GOT3 (cell line): ENCODE measurements around the gene CX3CL1.
A peak's percentile ranks its signal among the peaks of the same experiment; 100 is the strongest.
"Not testable (repeated sequence)": the region's sequence is repeated elsewhere in the genome, so short reads cannot be mapped to it uniquely, and the experiment has no call there.

ENCODE experiments used
- DNase-seq: peaks from one replicate; lab custom pipeline; 2025; ENCODE audit warnings: mixed read lengths; lab: John Stamatoyannopoulos, UW

Gene CX3CL1

DNA sequence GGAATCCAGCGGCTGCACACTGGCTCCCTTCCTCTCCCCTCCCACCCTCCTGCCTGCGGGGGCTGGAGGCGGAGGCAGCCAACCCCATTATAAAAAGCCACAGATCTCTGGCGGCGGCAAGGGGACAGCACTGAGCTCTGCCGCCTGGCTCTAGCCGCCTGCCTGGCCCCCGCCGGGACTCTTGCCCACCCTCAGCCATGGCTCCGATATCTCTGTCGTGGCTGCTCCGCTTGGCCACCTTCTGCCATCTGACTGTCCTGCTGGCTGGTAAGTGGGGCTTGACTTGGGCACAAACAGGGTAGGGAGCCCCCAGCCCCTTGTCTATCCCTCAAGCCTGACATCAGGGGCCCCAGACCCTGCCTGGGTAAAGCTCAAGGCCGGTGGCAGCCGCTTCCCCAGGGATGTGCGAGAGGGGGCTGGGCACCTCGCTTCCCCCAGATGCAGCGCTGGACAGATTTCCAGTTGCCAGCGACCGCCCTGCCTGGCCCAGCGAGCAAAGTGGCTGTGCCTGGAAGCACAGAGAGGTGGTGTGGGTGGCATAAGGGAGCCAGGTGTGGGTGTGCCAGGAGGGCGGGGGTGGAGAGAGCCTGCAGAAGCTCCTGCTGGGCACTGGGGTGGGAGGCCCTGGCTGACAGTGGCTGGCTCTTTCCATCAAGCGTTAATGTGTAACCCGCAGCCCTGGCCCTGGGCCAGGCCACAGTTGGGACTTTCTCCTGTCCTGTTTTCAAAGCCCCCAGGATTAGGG, at the start of gene CX3CL1:
TSS of gene CX3CL1 (plus strand) at position 119 of the 745 bp plus-strand sequence. CDS start at position 198, 79 bp downstream.
- DNase-seq, result no peak

DNA sequence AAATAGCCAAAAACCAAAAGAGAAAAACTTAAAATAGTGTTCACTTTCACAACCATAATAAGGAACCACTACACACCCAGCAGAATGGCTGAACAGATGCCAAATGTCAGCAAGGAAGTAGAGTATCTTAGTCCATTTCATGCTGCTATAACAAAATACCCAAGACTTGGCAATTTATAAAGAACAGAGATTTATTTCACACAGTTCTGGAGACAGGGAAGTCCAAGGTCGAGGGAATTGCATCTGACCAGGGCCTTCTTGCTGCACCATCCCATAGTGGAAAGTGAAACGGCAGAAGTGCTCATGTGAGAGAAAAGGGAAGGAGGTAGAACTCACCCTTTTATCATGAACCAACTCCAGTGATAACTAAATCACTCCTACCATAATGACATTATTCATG, 47.5 kb upstream of the CX3CL1 start:
- DNase-seq, result no peak

DNA sequence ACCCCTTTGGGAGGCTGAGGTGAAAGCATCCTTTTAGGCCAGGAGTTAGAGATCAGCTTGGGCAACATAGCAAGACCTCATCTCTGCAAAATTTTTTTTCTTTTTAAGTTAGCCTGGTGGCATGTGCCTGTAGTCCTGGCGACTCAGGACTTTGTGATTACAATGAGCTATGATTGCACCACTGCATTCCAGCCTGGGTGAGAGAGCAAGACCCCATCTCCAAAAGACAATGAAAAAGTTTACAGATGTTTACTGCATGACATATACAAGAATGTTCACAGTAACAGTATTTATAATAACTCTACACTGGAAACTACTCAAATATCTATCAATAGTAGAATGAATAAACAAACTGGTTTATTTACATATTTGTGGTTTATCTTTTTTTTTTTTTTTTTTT, 46.8 kb upstream of the CX3CL1 start:
- DNase-seq, result no peak

DNA sequence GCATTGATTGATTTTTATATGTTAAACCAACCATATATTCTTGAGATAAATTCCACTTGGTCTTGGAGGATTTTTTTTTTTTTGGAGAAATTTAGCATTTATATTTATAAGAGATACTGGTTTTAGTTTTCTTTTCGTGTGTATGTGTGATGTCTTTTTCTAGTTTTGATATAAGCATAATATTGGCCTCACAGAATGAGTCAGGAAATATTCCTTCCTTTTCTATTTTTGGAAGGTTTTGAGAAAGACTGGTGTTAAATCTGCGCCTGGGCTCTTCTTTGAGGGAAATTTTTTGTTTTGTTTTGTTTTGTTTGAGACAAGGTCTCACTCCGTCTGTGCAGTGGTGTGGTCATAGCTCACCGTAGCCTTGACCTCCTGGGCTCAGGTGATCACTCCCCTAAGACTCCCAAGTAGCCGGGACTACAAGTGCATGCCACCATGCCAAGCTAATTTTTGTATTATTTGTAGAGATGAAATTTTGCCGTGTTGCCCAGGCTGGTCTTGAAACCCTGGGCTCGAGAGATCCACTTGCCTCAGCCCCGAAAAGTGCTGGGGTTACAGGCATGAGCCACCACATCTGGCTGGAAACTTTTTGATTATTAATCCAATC, 42.5 kb upstream of the CX3CL1 start:
- no peak for DNase-seq

DNA sequence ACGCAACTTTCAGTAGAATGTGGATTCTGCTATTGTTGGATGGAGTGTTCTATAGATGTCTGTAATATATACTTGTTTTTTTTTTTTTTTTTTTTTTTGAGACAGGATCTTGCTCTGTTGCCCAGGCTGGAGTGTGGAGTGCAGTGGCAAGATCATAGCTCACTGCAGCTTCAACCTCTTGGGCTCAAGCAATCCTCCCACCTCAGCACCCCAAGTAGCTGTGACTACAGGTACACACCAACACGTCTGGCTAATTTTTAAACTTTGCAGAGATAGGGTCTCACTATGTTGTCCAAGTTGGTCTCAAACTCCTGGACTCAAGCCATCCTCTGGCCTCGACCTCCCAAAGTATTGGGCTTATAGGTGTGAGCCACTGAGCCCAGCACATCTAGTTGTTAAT, 40.9 kb upstream of the CX3CL1 start:
- DNase-seq, result no peak

DNA sequence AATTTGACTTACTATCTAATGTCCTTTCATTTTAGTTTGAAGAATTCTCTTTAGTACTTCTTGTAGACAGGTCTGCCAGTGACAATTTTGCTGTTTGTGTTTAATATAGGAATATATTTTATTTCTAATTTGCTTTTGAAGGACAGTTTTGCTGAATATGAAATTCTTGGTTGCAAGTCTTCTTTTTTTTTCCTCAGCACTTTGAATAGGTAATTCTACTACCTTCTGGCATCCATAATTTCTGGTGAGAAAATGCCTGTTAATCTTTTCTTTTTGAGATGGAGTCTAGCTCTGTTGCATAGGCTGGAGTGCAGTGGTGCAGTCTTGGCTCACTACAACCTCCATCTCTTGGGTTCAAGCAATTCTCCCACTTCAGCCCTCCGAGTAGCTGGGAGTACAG, 38.9 kb upstream of the CX3CL1 start:
- no peak for DNase-seq

DNA sequence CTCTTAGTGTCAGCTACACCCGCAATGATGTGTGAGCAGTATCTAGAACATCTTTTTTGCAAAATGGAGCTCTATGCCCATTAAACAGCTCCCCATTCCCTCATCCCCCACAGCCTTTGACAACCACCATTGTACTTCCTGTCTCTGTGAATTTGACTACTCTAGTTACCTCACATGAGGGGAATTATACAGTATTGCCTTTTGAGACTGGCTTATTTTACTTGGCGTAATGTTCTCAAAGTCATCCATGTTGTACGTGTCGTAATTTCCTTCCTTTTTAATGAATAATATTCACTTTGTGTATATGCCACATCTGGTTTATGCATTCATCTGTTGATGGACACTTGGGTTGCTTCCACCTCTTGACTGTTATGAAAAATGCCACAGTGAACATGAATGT, 36.9 kb upstream of the CX3CL1 start:
- no peak for DNase-seq

DNA sequence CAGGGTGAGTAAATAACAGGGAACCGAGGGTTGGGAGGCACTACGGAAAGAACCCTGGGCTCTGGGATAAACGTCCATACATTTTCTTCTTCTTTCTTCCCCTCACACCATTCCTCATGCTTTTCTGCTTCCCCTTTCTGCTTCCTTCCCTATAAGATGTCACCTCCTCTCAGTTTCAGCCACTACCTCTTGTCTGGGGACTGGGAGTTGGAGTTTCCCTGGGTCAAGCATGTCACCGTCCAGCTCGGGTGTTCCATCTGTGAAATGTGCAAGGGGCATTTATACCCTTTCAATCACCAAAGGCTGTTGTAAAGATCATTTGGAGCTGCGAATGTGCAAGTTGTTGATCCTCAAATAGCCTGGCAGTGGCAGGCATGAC, 31.2 kb upstream of the CX3CL1 start:
- no peak for DNase-seq

DNA sequence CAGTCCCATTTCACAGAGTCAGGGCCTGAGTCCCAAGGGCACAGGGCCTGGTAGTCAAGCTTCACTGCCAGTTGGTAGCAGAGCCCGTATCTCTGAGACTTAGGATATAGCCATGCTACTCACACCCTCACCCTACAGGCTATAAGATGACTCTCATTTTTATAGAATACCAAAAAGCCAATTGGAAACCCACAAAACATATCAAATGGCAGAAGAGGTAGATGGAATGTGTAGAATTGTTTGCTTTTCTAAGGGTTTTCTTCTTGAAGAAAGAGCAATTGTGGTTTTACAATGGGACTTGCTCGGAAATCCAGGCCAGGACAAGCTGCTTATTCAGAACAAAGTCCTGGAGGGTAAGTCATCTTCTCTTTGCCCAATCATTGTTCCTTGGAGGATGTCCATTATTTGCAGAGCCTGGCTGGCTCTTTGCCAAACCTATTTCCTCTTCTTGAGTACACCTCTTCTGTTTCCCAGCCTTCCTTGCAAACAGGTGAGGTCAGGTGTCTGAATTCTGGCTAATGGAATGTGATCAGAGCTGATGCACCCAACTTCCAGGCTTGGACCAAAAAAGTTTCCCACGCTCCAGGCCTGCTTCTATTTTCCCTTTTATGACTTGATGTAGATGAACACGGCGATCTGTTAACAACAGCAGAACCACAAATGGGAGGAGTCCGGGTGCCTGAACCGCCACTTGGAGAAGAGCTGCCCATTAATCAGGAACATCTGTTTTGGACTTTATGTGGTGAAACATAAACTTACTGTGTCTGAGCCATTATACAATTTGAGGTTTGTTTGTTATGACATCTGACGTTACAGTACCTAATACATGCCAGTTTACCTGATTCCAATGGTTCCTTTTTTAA, 30.6 kb upstream of the CX3CL1 start:
- peak; percentile 35 for DNase-seq

DNA sequence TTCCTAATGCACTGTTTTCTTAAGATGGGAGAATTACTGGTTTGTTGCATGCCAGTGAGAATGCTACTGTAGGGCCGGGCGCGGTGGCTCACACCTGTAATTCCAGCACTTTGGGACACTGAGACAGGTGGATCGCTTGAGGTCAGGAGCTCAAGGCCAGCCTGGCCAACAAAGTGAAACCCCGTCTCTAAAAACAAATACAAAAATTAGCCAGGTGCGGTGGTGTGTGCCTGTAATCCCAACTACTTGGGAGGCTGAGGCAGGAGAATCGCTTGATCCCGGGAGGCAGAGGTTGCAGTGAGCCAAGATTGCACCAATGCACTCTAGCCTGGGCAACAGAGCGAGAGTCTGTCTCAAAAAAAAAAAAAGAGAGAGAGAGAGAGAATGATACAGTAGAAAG, 29.7 kb upstream of the CX3CL1 start:
- not testable (repeated sequence) for DNase-seq

DNA sequence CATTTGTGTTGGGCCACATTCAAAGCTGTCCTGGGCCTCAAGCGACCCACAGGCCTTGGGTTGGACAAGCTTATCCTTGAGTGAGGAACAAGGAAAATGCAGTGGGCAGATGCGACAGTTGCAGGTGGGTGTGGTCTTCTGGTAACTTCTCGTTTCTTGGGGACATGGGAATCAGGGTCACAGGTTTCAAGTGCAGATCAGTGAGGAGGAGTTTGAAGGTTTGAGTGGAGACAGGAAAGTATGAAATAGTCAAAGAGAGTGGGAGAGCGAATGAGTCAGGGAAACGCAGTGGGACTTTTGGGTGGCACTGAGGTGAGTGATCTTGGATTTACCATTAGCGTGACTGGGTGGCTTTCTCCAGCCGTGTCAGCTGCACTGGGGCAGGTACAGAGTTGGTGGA, 29.1 kb upstream of the CX3CL1 start:
- DNase-seq, result no peak

DNA sequence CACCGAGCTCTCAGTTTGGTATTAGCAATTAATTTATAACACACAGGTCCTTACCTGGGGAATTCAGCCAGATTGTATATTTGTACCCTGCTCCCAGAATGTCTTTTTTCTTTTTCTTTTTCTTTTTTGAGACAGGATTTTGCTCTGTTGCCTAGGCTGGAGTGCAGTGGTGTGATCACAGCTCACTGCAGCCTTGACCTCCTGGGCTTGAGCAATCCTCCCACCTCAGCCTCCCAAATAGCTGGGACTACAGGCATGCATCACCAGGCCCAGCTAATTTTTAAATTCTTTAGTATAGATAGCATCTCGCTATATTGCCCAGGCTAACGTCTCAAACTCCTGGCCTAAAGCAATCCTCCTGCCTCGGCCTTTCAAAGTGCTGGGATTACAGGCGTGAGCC, 28.2 kb upstream of the CX3CL1 start:
- not testable (repeated sequence) for DNase-seq

DNA sequence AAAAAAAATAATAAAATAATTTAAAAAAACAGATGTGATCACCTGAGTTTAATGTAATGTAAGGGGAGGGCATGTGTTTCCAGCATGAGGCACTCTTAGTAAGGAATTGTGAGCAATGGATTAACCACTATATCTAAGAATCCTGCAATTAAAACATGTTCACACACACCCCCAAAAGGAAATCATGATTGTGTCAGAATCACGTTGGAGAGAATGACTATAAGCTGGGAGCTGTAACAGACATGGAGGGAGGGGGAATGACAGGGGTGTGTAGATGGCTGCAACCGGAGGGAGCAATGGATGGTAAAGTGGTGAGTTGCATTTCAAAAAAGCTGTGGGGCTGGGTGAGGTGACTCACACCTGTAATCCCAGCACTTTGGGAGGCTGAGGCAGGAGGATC, 27.3 kb upstream of the CX3CL1 start:
- DNase-seq, result no peak

DNA sequence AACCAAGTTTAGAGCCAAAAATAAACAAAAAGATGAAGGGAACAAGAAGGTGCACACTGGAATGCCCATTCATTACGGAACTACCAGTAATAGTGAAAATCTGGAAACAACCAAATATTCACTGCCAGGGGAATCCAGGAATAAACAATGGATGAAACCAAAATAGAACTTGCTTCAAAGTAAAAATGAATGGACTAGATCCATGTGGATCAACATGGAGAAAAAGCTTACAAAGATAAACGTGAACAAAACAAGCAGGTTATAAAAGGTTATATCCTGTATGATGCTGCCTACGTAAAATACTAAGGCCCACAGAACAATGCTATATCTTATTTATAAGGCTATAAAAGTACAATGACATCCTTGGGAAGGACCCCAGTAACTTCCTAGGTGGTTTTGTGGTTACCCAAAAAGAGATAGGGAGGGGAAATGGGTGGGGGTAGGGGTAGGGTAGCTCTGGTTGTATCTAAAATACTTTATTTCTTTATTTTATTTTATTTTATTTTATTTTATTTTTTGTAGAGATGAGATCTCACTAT, 26.6 kb upstream of the CX3CL1 start:
- no peak for DNase-seq

DNA sequence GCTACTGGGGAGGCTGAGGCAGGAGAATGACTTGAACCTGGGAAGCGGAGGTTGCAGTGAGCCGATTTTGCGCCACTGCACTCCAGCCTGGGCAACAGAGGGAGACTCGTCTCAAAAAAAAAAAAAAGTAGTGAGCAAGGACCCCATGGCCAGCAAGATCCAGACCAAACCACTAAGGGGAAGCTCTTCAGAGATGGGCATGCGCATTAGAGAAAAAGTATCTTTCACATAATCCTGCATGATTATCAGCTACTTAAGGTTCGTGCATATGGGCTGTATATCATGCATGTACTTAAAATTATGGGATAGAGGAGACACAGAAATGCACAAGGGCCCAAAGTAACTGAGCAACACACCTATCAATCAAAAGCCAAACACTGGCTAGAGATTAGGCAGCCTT, 24.4 kb upstream of the CX3CL1 start:
- no peak for DNase-seq

DNA sequence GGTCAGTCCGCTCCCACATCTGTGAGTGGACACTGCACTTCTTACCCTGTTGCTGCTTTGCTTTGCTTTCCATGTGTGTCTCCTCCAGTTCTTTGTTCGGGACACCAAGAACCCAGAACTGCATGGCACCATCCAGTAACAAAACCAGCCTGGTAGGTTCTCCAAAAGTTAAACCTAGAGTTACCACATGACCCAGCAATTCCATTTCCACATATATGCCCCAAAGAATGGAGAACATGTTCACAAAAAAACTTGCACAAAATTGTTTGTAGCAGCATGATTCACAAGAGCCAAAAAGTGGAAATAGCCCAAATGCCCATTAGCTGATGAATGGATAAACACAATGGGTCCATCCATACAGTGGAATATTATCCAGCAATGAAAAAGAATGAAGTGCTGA, 24.0 kb upstream of the CX3CL1 start:
- DNase-seq, result no peak

DNA sequence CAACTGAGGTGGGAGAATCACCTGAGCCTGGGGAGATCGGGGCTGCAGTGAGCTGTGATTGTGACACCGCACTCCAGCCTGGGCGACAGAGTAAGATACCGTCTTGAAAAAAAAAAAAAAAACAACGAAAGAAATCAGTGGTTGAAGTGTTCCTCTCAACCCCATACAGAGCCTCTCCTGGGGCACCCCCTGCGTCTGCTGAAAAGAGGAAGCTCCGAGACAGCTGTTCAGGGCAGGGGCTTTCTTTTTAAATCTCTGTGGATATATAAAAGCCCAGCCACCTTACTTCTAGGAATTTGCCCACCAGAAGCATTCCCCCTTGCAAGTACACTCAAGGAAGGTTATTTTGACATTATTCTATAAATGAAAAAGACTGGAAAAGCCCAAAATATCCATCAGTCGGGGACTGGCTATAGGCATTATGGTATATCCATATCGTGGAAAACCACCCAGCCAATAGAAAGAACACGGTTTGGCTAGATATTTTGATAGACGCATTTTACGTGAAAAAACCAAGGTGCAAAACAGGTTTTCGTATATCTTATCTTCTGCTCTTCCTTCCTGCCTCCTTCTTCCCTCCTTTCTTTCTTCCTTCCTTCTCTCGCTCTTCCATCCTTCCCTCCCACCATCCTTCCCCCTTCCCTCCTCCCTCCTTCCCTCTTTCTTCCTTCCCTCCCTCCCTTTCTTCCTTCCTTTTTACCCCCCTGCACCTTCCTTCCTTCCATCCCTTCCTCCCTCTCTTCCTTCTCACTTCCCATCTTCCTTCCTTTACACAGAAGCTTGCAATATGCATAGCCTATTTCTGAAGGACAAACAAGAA, 22.9 kb upstream of the CX3CL1 start:
- no peak for DNase-seq

DNA sequence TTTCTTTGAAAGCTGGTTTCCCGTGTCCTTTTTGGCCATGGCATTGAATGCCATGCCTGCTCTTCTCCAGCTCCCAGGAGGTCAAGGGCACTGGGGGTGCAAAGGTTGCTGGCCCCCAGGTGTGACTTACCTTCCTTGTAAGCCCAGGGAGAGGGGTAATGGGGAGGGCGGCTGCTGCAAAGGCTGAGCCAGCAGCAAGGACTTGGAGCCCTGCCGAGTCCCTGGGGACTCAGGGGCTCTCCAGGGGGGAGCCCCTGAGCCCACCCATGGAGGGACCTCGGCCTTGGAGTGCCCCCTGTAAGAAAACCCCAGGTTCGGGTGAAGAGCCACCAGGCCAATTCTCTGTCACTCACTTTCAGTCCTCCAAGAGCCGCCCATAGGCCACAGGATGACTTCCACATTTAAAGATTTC, 19.6 kb upstream of the CX3CL1 start:
- no peak for DNase-seq

DNA sequence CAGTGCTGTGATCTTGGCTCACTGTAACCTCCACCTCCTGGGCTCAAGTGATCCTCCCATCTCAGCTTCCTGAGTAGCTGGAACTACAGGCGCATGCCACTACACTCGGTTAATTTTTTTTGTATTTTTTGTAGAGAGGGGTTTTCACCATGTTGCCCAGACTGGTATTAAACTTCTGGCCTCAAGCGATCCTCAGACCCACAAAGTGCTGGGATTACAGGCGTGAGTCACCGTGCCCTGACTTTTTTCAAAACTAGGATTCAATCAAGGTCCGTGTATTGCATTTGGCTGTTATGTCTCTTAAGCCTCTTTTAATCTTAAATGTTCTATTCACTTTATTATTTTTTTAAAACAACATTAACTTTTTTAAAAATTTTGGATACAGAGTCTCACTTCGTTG, 18.0 kb upstream of the CX3CL1 start:
- no peak for DNase-seq

DNA sequence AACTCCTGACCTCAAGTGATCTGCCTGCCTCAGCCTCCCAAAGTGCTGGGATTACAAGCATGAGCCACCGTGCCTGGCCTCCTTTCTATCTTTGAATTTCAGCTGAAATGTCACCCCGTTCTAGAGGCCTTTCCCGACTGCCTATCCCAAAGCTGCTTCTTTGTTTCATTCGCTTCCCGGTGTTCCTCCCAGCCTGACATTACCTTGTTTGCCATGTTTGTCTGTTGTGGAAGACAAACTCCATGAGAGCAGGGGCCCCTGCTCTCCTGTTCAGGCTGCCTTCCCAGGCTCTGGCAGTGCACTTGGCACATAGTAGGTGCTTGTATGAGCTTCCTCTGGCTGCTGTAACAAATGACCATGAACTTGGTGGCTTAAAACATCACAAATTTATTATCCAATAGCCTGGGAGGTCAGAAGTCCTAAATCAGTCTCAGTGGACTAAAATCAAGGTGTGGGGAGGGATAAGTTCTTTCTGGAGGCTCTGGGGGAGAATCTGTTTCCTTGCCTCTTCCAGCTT, 16.3 kb upstream of the CX3CL1 start:
- no peak for DNase-seq

DNA sequence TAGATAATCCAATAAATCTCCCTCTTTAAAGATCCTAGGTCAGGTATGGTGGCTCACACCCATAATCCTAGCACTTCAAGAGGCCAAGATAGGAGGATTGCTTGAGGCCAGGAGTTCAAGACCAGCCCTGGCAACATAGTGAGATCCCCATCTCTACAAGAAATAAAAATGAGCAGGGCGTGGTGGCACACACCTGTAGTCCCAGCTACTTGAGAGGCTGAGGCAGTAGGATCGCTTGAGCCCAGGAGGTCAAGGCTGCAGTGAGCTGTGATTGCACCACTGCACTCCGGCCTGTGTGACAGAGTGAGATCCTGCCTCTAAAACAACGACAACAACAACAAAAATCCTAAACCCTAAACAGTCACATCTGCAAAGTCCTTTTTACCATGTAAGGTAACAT, 15.7 kb upstream of the CX3CL1 start:
- DNase-seq, result no peak
